ENCODE data around the gene WDFY2.

WDFY2 gene

DNA sequence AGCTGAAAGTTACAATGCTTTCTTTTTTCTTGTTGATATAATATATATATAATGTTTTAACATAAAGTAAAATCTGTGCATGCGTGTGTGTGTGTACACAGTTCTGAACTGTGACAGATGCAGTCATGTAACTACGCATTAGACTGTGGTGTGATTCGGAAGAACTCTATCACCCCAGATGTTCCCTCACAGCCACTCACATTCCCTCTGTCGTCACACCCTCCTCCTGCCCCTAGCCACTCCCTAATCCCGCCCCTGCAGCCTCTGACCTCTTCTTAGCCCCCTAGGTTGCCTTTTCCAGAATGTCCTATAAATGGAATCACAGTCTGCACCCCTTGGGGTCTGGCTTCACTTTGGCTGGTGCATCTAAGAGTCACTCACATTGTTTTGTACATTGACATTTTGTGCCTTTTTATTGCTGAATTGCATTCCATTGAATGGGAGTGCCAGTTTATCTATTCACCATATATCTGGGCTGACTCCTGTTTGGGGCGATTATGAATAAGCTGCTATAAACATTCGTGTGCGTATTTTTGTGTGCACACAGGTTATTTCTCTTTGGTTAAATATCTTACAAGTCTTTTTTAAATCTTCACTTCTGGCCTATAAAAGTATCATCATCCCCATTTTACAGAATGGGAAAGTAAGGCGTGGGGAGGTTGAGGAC lies 199.3 kb downstream of the WDFY2 start:
- Histone ChIP-seq H3K27me3 (ENCODE audit: control insufficient read depth, insufficient read depth, low read length) (no peaks in the 10 kb centered on the region), H3K9ac (ENCODE audit: low read length) (no peak overlapping the region), H3K27ac (ENCODE audit: low read depth, low read length) (no peak overlapping the region), H3K36me3 (ENCODE audit: control insufficient read depth, insufficient read depth, low read length) (no peaks in the 10 kb centered on the region), H3K4me3 (ENCODE audit: low read length) (no peak overlapping the region), H3K4me1 (ENCODE audit: control insufficient read depth, insufficient read depth, low read length) (peaks cover 8% of the 10 kb centered on the region)

DNA sequence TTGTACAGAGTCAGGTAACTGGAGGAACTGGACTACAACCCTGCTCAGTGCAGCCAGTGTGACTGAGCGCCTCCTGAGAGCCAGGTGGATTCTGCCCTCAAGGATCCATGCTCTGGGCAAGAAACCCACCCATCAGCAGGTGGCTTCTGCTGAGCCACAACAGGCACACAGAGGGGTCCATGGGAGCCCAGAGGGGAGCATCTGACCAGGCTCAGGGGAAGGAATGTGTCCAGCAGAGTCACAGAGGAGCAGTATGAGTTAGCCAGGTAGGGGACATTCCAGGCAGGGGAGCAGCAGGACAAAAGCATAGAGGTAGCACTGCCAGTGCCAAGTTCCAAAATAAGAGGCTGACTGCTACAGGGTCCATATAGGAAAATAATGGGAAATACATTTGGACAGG lies 199.8 kb downstream of the WDFY2 start:
- Histone ChIP-seq H3K36me3 (ENCODE audit: control insufficient read depth, insufficient read depth, low read length) (no peaks in the 10 kb centered on the region), H3K9ac (ENCODE audit: low read length) (no peak overlapping the region), H3K4me3 (ENCODE audit: low read length) (no peak overlapping the region), H3K4me1 (ENCODE audit: control insufficient read depth, insufficient read depth, low read length) (peaks cover 8% of the 10 kb centered on the region), H3K27me3 (ENCODE audit: control insufficient read depth, insufficient read depth, low read length) (no peaks in the 10 kb centered on the region), H3K27ac (ENCODE audit: low read depth, low read length) (no peak overlapping the region)

DNA sequence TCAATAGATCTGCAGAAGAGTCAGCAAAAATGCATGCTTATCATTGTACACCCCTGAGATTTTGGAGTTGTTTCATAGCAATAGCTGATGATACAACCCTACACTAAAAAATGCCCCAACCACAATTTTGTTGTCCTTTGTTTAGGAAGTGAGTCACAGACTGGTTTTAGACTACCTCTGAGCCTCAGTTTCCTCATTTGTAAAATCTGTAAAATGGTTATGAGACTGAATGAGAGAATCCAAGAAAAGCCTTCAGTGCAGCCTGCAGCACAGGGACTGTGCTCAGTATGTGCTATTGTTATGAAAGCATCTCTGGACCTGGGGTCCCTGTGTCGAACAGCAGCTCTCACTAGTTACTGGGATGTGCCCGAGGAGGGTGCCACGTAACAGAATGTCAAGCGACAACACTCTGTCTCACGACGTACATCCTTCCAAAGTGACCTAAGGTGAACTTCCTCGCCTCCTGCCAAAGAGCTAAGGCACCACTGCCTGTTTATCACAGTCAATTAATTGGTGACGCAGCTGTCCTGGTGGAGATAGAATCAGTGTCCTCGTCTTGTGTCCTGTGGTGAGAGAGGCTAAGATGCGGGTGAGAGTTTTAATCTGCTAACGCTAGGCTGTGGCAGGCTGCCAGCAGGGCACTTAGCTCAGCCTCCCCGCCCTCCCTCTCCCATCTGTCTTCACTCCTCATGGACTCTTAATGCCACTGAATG lies 201.6 kb downstream of the WDFY2 start:
- H3K36me3 ChIP-seq (ENCODE audit: control insufficient read depth, insufficient read depth, low read length) = no peaks in the 10 kb centered on the region
- H3K4me3 ChIP-seq (ENCODE audit: low read length) = no peak overlapping the region
- no peak overlapping the region for H3K9ac ChIP-seq (ENCODE audit: low read length)
- H3K27ac ChIP-seq (ENCODE audit: low read depth, low read length) = peak overlapping the region; percentile 34
- H3K27me3 ChIP-seq (ENCODE audit: control insufficient read depth, insufficient read depth, low read length) = no peaks in the 10 kb centered on the region
- H3K4me1 ChIP-seq (ENCODE audit: control insufficient read depth, insufficient read depth, low read length) = peaks cover 8% of the 10 kb centered on the region

DNA sequence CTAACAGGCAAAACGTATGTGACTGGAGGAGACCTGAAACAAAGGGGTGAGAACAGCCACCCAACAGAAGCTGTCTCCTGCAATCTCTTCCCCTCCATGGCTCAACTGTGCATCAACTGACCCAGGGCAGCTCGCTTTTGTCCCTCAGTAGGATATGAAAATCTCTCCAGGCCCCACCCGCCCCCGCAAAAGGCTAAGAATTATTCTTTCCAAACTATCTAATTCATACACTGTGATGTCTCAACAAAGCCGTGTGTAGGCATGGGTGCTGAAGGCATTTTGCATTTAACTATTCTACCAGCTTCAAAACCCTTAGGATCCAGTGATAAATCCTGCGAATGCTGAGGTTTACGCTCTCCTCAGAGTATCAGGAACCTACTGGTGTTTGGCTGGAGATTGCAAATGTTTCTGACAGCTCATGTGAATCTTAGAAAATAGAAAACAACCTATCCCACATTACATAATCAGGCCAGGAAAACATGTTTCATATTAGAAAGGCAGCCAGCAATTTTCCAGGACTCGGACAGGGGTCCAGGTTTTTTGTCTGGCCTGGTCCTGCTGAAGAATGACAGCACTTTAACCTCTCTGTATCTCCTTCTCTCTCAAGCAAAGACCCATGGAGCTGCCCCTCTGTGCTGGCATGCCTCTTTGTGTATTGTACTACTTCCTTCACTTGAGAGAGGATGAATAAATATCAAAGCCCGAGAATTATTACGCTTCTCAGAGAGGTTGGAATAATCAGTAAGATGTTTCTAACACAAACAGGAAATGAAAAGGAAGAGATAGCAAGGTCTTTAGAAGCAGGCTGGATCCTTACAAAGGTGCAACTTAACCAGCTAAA lies 202.4 kb downstream of the WDFY2 start:
- H3K27me3 ChIP-seq (ENCODE audit: control insufficient read depth, insufficient read depth, low read length) = no peaks in the 10 kb centered on the region
- peaks cover 8% of the 10 kb centered on the region for H3K4me1 ChIP-seq (ENCODE audit: control insufficient read depth, insufficient read depth, low read length)
- no peak overlapping the region for H3K4me3 ChIP-seq (ENCODE audit: low read length)
- no peaks in the 10 kb centered on the region for H3K36me3 ChIP-seq (ENCODE audit: control insufficient read depth, insufficient read depth, low read length)
- no peak overlapping the region for H3K9ac ChIP-seq (ENCODE audit: low read length)
- peak overlapping the region; percentile 44 for H3K27ac ChIP-seq (ENCODE audit: low read depth, low read length)

DNA sequence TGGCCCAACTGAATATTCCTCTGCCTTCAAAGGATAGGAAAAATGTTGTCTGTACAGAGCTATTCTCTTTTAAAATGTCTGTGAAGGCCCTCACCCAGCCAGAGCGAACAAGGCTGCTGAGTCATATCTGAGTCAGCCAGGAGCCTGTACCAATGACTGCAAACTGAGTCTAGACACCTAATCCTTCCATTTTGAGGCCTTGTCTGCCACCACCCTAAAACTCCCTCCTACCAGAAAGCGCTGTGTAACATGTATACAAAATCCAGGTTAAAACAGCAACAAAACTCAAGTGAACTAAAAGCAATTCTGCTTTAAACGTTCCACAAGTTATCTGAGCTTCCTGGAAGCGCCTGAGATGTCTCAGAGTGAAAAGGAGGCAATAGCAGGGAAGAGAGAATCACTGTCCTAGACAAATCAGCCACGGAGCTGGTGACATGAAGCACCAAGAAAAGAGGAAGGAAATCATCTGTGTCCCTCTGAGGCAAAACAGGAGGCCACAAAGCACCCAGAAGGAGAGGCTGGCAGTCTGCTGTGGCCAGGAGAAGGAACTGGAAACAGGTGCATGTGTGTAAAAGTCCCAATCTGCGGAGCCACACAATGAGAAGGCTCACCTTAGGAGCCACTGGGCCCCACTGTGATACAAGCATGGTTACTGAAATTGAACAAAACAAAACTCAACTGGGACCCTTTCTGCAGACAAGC lies 209.5 kb downstream of the WDFY2 start:
- H3K27ac ChIP-seq (ENCODE audit: low read depth, low read length) = no peak overlapping the region

DNA sequence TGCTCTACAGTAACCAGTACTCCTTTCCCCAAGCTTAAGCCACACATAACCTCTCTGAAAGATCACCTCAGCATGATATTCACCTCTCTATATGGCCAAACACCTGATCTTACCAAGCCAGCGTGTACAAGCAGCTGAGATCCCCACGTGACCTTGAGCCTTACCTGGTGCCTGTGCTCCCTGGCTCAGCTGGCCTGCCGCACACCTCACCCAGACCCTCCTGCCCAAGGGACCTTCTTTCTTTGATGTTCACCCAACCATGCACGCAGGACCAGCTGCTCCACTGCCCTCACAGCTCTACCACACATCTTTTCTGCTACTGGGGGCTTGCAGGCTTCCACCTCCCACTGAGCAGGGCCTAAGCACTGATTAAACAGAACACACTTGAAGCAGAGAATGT lies 210.7 kb downstream of the WDFY2 start:
- H3K27ac ChIP-seq (ENCODE audit: low read depth, low read length) = no peak overlapping the region
- H3K4me3 ChIP-seq (ENCODE audit: low read length) = no peak overlapping the region
- H3K27me3 ChIP-seq (ENCODE audit: control insufficient read depth, insufficient read depth, low read length) = no peaks in the 10 kb centered on the region
- no peak overlapping the region for H3K9ac ChIP-seq (ENCODE audit: low read length)
- H3K4me1 ChIP-seq (ENCODE audit: control insufficient read depth, insufficient read depth, low read length) = peaks cover under 1% of the 10 kb centered on the region
- peaks cover 3% of the 10 kb centered on the region for H3K36me3 ChIP-seq (ENCODE audit: control insufficient read depth, insufficient read depth, low read length)

More for the DNA sequence above, 209.5 kb downstream of the WDFY2 start:
- H3K4me3 ChIP-seq (ENCODE audit: low read length) = no peak overlapping the region
- no peaks in the 10 kb centered on the region for H3K27me3 ChIP-seq (ENCODE audit: control insufficient read depth, insufficient read depth, low read length)
- no peaks in the 10 kb centered on the region for H3K4me1 ChIP-seq (ENCODE audit: control insufficient read depth, insufficient read depth, low read length)
- H3K36me3 ChIP-seq (ENCODE audit: control insufficient read depth, insufficient read depth, low read length) = peaks cover 3% of the 10 kb centered on the region
- H3K9ac ChIP-seq (ENCODE audit: low read length) = no peak overlapping the region

DNA sequence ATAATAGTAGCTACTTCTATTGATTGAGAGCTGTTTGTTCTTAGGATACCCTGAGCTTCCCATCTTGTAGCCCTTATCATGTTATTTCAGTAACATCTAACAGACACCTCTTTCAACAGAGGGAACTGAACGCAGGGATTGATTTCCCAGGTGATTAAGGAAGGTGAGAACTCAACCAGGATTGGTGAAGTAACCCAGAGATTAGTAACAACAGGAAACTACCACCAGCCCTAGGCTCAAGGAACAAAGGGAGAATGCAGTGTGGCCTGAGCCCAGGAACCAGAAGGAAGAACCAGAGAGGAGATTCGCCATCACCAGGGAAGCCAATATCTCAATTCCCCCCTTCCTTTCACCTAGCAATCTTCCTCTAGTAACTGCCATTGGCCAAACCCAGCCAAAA lies 211.2 kb downstream of the WDFY2 start:
- Histone ChIP-seq H3K9ac (ENCODE audit: low read length) (no peak overlapping the region), H3K4me3 (ENCODE audit: low read length) (no peak overlapping the region), H3K27me3 (ENCODE audit: control insufficient read depth, insufficient read depth, low read length) (no peaks in the 10 kb centered on the region), H3K4me1 (ENCODE audit: control insufficient read depth, insufficient read depth, low read length) (peaks cover 5% of the 10 kb centered on the region), H3K36me3 (ENCODE audit: control insufficient read depth, insufficient read depth, low read length) (peaks cover 3% of the 10 kb centered on the region), H3K27ac (ENCODE audit: low read depth, low read length) (no peak overlapping the region)

DNA sequence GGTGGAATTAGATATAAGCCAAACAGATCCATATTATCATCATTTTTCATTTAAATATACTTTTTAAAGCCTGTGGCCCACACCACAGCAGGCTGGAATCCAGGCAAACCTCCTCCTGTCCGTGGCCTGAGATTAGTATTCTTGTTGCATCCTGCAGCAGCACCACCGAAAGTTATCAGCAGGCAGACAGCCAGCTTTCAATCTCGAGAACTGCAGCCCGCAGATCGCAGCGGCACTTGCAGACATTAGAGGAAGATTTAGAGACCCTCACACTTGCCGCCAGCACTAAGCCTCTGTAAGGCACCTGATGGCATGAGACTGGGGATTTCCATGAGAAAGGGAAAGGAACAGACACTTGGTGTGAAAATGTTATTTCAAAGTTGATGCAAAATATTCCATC lies 212.3 kb downstream of the WDFY2 start:
- no peak overlapping the region for H3K9ac ChIP-seq (ENCODE audit: low read length)
- no peaks in the 10 kb centered on the region for H3K27me3 ChIP-seq (ENCODE audit: control insufficient read depth, insufficient read depth, low read length)
- H3K27ac ChIP-seq (ENCODE audit: low read depth, low read length) = no peak overlapping the region
- H3K36me3 ChIP-seq (ENCODE audit: control insufficient read depth, insufficient read depth, low read length) = peaks cover 3% of the 10 kb centered on the region
- peaks cover 6% of the 10 kb centered on the region for H3K4me1 ChIP-seq (ENCODE audit: control insufficient read depth, insufficient read depth, low read length)
- no peak overlapping the region for H3K4me3 ChIP-seq (ENCODE audit: low read length)

DNA sequence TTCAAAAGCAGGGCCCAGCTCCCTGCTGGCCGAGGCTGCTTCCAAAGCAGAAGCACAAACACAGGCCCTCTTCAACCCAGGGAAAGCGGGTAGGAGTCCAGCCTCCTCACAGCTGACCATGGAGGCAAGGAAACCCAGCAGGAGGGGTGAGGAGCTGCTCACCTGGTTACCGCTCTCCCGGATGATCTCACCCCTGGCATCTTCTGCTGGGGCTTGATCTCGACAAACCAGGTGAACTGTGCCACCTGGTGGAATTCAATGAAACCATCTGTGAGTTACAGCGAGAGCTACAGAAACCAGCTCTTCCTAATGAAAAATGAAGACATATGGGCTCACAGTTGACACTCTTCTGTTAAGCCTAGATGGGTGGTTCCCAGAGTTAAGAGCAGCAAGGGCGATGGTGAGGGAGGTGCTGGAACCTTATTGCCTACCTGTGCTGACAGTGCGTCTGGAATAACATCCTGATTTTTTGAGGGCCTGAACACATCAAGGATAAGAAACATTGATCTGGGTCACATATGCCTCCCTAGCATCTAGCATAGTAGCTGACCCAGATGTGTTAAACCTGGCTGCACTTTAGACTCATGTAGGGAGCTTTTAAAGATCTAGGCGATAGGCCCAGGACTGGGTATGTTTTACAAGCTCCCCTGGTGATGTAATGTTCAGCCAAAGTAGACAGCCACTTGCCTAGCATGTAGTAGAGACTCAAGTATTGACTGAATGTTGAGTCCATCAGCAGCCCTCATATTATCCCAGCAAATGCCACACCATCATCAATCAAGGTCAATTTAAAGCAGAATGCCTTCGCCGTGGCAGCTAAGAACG lies 213.6 kb downstream of the WDFY2 start:
- Histone ChIP-seq H3K4me3 (ENCODE audit: low read length) (no peak overlapping the region), H3K36me3 (ENCODE audit: control insufficient read depth, insufficient read depth, low read length) (peaks cover 3% of the 10 kb centered on the region), H3K27ac (ENCODE audit: low read depth, low read length) (no peak overlapping the region), H3K4me1 (ENCODE audit: control insufficient read depth, insufficient read depth, low read length) (peaks cover 18% of the 10 kb centered on the region), H3K9ac (ENCODE audit: low read length) (no peak overlapping the region), H3K27me3 (ENCODE audit: control insufficient read depth, insufficient read depth, low read length) (no peaks in the 10 kb centered on the region)

DNA sequence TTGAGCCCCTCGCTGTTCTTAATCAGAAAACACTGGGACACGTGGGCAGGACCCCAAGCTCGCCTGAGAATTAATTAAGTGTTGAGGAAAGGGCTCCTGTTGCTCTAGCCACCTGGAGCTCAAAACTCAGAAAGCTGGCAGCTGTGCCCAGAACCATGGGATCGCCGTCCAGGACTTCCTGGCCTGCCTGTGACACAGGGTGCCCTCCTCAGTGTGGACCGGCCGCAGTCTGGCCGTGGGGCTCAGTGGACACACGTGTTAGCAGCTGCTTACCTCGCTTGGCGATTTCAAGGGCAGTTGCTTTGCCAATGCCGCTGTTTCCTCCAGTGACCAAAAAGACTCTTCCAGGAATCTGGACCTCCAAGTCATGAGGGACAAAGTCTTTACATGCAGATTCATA lies 215.0 kb downstream of the WDFY2 start:
- H3K27me3 ChIP-seq (ENCODE audit: control insufficient read depth, insufficient read depth, low read length) = no peaks in the 10 kb centered on the region
- H3K9ac ChIP-seq (ENCODE audit: low read length) = no peak overlapping the region
- H3K36me3 ChIP-seq (ENCODE audit: control insufficient read depth, insufficient read depth, low read length) = peaks cover 3% of the 10 kb centered on the region
- H3K4me3 ChIP-seq (ENCODE audit: low read length) = no peak overlapping the region
- peaks cover 21% of the 10 kb centered on the region for H3K4me1 ChIP-seq (ENCODE audit: control insufficient read depth, insufficient read depth, low read length)
- no peak overlapping the region for H3K27ac ChIP-seq (ENCODE audit: low read depth, low read length)

DNA sequence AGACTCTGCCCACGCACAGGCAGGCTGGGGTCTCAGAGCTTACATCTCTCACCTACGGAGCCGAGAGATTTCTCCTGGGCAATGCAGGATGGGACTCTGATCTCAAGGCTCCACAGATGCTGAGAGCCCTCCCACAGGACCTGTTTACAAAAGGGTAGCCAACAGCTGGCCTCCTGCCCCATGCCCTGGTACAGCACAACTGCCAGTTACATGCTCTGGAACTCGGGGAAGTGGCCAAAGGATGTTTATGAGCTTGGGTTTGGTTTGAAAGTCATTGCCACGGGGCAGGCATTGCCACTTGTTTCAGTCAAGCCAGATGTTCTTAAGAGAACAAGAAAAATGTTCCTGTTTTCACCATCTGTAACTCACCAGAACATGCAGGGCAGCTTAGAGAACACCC lies 216.2 kb downstream of the WDFY2 start:
- peak overlapping the region; percentile 37 for H3K27ac ChIP-seq (ENCODE audit: low read depth, low read length)
- no peak overlapping the region for H3K4me3 ChIP-seq (ENCODE audit: low read length)
- peaks cover 24% of the 10 kb centered on the region for H3K4me1 ChIP-seq (ENCODE audit: control insufficient read depth, insufficient read depth, low read length)
- no peaks in the 10 kb centered on the region for H3K27me3 ChIP-seq (ENCODE audit: control insufficient read depth, insufficient read depth, low read length)
- no peak overlapping the region for H3K9ac ChIP-seq (ENCODE audit: low read length)
- H3K36me3 ChIP-seq (ENCODE audit: control insufficient read depth, insufficient read depth, low read length) = peaks cover 3% of the 10 kb centered on the region
